Activated naive CD8-positive, alpha-beta T cell treated with anti-CD3 and anti-CD28 coated beads for 36 hours (primary cell): ENCODE results near the gene DUSP14. TPM values are rescaled to one million over a fixed set of nuclear protein-coding genes. Genes with fewer than 3 reads are reported as not detected.
A peak's percentile ranks its signal among the peaks of the same experiment; 100 is the strongest.

Experiments used
- DNase-seq: peaks from one replicate; pipeline ENCODE4 v3.0.0; 2021
- H3K27ac Mint-ChIP-seq: one replicate; pipeline ENCODE4 v1.8.0; 2022; ENCODE audit warnings: mild to moderate bottlenecking, moderate library complexity, mixed read lengths
- H3K27me3 Mint-ChIP-seq: one replicate; pipeline ENCODE4 v1.8.0; 2022; ENCODE audit warnings: mild to moderate bottlenecking, mixed read lengths
- H3K36me3 Mint-ChIP-seq: one replicate; pipeline ENCODE4 v1.8.0; 2021; ENCODE audit warnings: mild to moderate bottlenecking, mixed read lengths
- H3K4me1 Mint-ChIP-seq: one replicate; pipeline ENCODE4 v1.8.0; 2021; ENCODE audit warnings: mixed read lengths
- H3K4me3 Mint-ChIP-seq: one replicate; pipeline ENCODE4 v1.8.0; 2022; ENCODE audit warnings: mild to moderate bottlenecking, moderate library complexity, mixed read lengths
- H3K9me3 Mint-ChIP-seq: one replicate; pipeline ENCODE4 v1.8.0; 2022; ENCODE audit warnings: mixed read lengths
- total RNA-seq, 2 experiments: library from RNA; stranded (reverse); gene quantifications; one replicate each; pipeline ENCODE4 v1.2.3, GENCODE V29; 2021

The DUSP14 gene
- total RNA-seq, 2 experiments from 2014 or later: 15.1 to 15.3 TPM

DNA sequence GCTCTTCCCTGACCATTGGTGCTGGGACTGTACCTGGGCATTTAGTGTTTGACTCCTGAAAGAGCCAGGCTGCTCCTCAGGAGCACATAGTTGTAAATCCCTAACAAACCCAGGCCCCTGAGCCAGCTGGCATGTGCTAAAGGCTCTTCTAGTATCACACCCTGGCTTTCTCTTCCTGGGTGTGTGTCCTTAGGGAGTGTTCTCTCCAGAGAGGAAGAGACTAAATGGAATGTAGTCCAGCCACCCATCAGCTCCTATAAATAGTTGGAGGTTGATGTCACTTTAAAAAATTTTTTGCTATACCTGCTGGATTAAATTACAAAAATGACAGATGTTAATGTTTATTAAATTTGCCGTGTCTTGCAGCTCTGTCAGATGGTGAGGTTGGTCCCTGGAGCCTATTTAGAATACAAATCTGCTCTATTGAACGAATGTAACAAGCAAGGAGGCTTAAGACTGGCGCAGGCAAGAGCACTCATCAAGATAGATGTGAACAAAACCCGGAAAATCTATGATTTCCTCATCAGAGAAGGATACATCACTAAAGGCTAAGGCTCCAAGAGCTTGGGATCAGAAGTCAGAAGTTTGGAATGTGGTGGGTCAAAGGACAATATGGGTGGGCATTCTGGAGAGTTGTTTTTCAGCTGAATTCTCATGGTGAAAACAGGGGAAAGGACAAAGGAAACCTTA, 13.1 kb upstream of the DUSP14 start:
- peak overlapping the region; percentile 26 for H3K27ac Mint-ChIP-seq
- no peaks in the 10 kb centered on the region for H3K4me1 Mint-ChIP-seq
- H3K36me3 Mint-ChIP-seq: peaks cover 29% of the 10 kb centered on the region
- no peak overlapping the region for H3K4me3 Mint-ChIP-seq
- no peaks in the 10 kb centered on the region for H3K9me3 Mint-ChIP-seq
- H3K27me3 Mint-ChIP-seq: no peaks in the 10 kb centered on the region
- no peak for DNase-seq

DNA sequence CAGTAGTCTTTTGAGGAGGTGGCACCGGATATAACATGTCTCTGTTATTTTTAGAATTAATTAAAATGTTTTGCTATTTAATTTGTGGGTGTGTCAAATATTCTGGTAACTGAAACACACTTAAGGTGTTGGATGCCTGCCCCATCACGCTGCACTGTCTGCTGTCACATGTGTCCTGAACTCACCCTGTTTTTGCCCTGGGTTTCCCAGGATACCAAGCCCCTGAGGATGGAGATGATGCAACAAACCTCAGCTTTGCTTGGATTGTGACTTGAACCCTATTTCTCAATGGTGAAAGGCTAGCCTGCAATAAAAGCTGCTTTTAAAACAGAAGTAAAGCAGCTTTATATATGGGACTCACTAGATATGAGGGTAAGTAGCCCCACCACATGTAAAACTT, 11.5 kb upstream of the DUSP14 start:
- Mint-ChIP-seq H3K4me1 (peaks cover 1% of the 10 kb centered on the region), H3K4me3 (no peak overlapping the region), H3K27ac (no peak overlapping the region), H3K9me3 (no peaks in the 10 kb centered on the region), H3K27me3 (no peaks in the 10 kb centered on the region), H3K36me3 (peaks cover 25% of the 10 kb centered on the region)
- DNase-seq: no peak

DNA sequence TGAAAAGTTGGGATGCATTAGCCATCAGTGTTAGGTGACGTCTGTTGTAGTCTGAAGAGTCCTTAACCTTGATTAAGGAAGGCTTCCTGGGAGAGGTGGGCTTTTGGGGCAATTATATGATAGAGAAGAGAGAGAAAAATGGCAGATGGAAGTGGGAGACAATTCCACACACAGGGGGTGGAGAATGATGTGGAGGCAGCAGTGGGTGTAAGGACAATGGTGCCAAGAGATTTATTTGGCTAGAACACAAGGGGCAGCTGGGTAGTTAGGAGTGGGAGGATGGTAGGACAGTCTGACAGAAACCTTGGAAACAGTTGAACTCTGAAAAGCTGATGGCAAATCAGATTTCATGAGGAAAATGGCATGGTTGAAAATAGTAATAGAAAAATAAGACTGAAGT, 10.7 kb upstream of the DUSP14 start:
- H3K36me3 Mint-ChIP-seq: peaks cover 19% of the 10 kb centered on the region
- no peaks in the 10 kb centered on the region for H3K27me3 Mint-ChIP-seq
- H3K9me3 Mint-ChIP-seq: no peaks in the 10 kb centered on the region
- H3K4me1 Mint-ChIP-seq: peaks cover 9% of the 10 kb centered on the region
- no peak overlapping the region for H3K27ac Mint-ChIP-seq
- no peak overlapping the region for H3K4me3 Mint-ChIP-seq
- no peak for DNase-seq

DNA sequence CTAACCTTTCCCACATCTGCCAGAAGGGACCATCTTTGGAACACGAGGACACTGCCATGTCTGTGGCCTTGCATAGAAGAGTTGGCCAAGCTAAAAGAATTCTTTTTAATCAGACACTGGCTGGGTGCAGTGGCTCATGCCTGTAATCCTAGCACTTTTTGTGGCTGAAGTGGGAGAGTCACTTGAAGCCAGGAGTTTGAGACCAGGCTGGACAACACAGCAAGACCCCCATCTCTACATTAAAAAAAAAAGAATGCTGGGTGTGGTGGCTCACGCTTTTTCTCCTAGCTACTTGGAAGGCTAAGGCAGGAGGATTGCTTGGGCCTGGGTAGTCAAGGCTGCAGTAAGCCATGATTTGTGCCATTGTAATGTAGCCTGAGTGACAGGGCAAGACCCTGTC, 9.3 kb upstream of the DUSP14 start:
- H3K9me3 Mint-ChIP-seq: no peaks in the 10 kb centered on the region
- DNase-seq: no peak
- H3K27me3 Mint-ChIP-seq: no peaks in the 10 kb centered on the region
- H3K4me3 Mint-ChIP-seq: no peak overlapping the region
- H3K36me3 Mint-ChIP-seq: peaks cover 19% of the 10 kb centered on the region
- H3K4me1 Mint-ChIP-seq: peaks cover 9% of the 10 kb centered on the region
- no peak overlapping the region for H3K27ac Mint-ChIP-seq

DNA sequence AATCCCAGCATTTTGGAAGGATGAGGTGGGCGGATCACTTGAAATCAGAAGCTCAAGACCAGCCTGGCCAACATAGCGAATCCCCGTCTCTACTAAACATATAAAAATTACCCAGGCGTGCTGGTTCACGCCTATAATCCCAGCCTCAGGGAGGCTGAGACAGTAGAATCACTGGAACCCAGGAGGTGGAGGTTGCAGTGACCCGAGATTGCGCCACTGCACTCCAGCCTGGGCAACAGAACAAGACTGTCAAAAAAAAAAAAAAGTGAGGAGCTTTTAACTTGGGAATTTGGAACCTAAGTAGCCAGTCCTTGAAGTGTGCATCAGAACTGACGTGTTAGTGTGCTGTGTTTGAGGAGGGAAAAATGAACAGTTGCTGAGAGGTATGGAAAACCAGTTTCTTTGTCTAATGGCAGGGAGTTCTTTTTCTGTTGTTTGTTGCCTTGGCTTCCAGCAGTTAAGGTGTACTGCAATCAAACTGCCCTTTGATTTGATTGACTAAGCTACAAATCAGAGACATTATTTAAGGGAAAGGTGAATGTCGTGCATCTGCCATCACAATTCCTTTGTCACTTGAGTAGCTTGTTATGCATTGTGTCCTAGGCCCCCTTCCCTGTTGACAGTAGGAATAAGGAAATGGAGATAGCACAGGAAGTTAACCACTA, 8.6 kb upstream of the DUSP14 start:
- peaks cover 9% of the 10 kb centered on the region for H3K4me1 Mint-ChIP-seq
- no peaks in the 10 kb centered on the region for H3K27me3 Mint-ChIP-seq
- H3K9me3 Mint-ChIP-seq: no peaks in the 10 kb centered on the region

DNA sequence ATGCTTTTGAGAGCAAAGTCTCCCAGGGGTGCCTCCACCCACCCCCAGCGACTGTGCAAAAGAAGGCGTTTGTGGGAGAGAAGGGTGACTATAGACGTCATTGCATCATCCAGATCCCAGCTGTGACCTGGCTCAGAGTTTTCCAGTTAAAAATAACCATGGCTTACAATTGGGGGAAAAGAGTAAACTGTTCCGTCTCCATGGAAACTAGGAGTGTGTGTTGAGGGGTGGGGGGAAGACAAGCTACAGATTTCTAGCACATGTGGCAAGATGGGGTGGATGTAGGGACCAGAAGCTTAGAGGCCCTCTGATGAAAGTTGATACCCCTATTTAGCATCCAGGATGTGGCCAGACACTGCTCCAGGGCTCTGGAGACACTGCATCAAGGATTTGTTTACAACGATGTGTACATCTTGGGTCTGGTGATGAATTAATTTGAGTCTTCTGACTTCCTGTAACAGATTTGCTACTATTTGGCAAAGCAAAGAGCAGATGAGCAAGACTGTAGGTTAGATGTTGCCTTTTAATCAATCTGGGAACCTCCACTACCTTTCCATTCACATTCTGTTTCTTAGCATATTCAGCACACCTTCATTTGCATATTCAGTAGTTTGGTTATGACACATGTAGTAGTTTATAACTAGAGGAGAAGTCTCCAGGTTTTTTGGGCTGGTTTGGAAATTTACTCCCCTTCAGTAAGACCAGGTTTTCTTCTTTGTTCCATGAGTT, 6.2 kb upstream of the DUSP14 start:
- H3K4me1 Mint-ChIP-seq: peaks cover 16% of the 10 kb centered on the region

More for the DNA sequence above, 8.6 kb upstream of the DUSP14 start:
- peaks cover 14% of the 10 kb centered on the region for H3K36me3 Mint-ChIP-seq
- no peak for DNase-seq
- no peak overlapping the region for H3K4me3 Mint-ChIP-seq
- H3K27ac Mint-ChIP-seq: no peak overlapping the region

DNA sequence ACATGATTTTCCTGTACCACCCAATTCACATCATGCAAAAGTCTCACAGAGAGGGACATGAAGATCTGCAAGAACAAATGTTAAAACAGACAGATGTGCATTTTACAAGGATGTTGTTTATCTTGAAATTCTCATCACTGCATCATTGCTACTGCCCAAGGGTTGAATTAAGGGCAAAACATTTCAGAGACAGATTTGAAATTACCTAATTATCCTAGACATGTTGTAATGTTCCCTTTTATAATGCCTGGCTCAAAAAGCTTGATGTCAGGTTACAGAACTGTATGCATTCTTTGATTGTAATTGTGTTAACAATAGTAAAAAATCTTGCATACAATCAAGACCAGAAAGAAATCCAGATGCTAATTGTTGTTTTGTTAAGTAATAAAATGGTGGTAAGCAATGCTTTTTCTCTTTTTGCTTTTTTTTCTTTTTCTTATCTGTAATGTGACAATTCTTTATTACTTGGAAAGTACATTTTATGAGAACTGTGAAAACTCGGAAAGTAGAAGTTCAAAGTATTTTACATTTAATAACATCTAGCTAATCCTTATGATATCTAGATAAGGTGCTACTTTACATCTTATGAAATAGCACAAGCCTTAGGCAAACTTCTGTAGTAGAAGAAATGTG, 3.6 kb upstream of the DUSP14 start:
- DNase-seq: no peak
- H3K4me1 Mint-ChIP-seq: peaks cover 28% of the 10 kb centered on the region
- H3K36me3 Mint-ChIP-seq: peaks cover 4% of the 10 kb centered on the region
- no peak overlapping the region for H3K27ac Mint-ChIP-seq
- no peaks in the 10 kb centered on the region for H3K9me3 Mint-ChIP-seq
- no peak overlapping the region for H3K4me3 Mint-ChIP-seq
- no peaks in the 10 kb centered on the region for H3K27me3 Mint-ChIP-seq

More for the DNA sequence above, 6.2 kb upstream of the DUSP14 start:
- Mint-ChIP-seq H3K27me3 (no peaks in the 10 kb centered on the region), H3K27ac (peak overlapping the region; percentile 72), H3K36me3 (peaks cover 11% of the 10 kb centered on the region), H3K9me3 (no peaks in the 10 kb centered on the region), H3K4me3 (no peak overlapping the region)
- no peak for DNase-seq

DNA sequence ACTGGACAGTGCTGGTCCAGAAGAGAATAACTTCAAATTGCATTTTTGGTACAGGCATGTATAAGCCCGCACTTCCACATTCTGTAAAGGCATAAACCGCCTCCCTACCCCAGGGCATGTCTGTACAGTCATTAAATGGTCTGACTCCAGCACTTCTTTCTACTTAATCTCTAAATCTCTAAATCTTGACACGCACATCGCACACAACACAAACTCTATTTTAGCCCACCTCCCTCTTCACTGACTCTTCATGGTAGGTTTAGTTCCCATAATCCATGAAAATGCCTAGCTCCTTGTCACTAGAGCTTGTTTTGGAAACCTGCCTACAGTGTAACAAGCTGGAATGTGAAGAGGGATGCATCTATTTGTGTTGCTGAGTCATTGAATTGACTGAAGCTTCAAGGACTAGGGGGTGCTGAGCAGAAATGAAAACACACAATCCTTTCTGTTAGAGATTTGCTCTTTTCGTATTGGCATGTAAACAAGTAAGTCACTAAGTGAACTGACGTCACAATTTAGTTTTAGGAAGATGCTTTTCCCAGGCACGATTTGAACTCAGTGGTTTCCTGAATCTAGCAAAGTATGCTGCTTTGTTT, 1.6 kb upstream of the DUSP14 start:
- peaks cover 8% of the 10 kb centered on the region for H3K36me3 Mint-ChIP-seq
- H3K27me3 Mint-ChIP-seq: no peaks in the 10 kb centered on the region
- H3K4me3 Mint-ChIP-seq: peak overlapping the region; percentile 88
- H3K27ac Mint-ChIP-seq: peak overlapping the region; percentile 85
- no peak for DNase-seq
- peaks cover 46% of the 10 kb centered on the region for H3K4me1 Mint-ChIP-seq
- H3K9me3 Mint-ChIP-seq: no peaks in the 10 kb centered on the region

DNA sequence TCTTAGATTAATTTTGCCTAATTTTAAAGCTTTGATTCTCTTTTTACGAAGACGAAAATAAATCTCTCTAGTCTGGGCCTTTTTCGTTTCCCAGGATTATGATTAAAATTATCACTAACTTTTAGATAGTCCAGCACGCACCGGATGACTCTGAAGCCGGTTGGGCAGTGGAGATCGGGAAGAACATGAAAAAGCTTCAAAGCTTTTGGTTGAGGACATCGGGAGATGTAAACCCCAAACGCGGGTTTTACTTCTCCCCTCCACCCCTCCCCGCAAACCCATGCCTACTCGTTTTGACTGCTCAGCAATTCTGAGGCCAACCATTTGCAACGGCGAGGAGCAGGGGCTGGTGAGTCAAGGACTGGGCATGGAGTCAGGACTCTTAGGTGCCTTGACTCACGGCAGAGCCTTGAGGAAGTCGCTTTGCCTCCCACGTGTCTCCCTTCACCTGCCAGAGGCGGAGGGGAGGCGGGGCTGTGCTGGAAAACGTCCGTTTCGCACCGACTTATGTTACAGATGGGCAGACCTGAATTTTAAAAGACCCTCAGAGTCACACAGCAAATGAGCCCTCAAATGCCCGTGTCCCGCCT, 989 bp upstream of the DUSP14 start:
- peaks cover 45% of the 10 kb centered on the region for H3K4me1 Mint-ChIP-seq
- H3K9me3 Mint-ChIP-seq: no peaks in the 10 kb centered on the region
- H3K36me3 Mint-ChIP-seq: peaks cover 8% of the 10 kb centered on the region
- no peaks in the 10 kb centered on the region for H3K27me3 Mint-ChIP-seq
- H3K27ac Mint-ChIP-seq: peak overlapping the region; percentile 85
- DNase-seq: peak; percentile 60
- peak overlapping the region; percentile 88 for H3K4me3 Mint-ChIP-seq

DNA sequence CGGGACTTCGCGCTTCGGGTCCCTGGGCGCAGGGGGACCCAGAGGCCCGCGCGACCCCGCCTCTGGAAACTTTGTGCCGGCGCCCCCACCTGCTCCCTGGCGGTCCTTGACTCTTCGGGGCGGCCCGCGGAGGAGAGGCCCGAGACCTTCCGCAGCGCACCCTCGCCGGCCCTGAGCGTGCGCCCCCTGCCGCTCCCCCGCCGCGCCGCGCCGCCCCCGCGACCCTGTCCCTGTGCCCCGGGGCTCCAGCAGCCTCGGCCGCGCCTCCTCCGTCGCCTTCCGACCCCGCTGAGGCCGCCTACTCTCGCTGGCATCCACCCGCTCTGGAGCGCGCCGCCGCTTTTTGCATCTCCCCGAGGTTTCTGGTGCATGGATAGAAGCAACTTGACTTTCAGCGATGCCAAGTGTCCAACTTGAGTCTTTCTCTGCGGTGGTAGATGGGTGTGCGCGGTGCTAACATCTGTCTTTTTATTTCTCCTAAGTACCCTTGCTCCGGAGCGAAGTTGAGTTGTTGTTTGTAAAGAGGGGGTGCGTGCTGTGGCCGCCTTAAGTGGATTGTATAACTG, 414 bp downstream of the DUSP14 start:
- Mint-ChIP-seq H3K27me3 (no peaks in the 10 kb centered on the region), H3K4me1 (peaks cover 43% of the 10 kb centered on the region), H3K4me3 (peak overlapping the region; percentile 86), H3K27ac (peak overlapping the region; percentile 79), H3K9me3 (no peaks in the 10 kb centered on the region), H3K36me3 (peaks cover 8% of the 10 kb centered on the region)
- peak; percentile 86 for DNase-seq

DNA sequence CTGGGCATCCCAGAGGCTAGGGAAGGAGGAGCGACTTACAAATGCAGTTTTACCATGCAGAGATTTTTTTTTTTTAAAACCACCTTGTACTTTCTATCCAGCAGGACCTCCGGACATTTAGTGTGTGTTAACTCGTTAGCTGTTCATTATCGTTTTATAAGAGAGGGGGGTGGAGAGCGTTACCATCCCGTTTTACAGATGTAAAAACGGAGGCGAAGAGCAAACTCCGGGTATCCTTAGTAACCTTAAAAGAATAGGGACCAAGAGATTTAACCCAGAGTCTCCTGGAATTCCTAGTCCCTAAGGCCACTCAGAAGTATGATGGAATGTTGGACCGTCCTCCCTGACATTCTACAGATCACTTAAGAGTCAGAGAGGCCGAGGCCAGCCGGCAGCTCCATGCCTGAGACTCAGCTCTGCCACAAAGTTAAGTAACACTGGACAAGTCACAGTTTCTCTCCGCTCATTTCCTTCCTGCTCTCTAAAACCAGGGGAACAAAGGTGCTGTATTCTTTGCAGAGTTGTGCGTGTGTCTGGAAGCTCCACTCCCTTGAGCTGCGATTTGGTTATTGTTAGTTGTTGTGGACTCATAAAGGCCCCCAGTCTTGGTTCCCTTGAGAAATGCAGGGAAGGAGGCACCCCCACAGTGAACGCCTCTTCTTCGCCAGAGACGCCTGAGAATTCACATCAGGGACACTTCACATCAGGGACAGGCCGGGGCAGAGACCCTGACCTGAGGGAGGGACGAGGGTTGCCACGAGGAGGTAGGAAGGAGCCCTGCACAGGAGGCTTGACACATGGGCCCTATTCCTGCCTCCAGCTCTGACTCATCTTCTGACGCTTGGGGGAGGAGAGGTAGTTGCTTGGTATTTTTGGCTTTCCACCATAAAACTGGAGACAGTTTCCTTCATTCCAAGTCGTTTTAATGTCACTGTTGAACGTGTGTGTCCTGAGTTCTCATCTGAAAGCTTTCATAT, 1.2 kb downstream of the DUSP14 start:
- no peaks in the 10 kb centered on the region for H3K9me3 Mint-ChIP-seq
- peaks cover 8% of the 10 kb centered on the region for H3K36me3 Mint-ChIP-seq
- H3K27me3 Mint-ChIP-seq: no peaks in the 10 kb centered on the region
- H3K4me1 Mint-ChIP-seq: peaks cover 43% of the 10 kb centered on the region
- peak; percentile 22 for DNase-seq
- H3K4me3 Mint-ChIP-seq: peak overlapping the region; percentile 86
- peak overlapping the region; percentile 79 for H3K27ac Mint-ChIP-seq

DNA sequence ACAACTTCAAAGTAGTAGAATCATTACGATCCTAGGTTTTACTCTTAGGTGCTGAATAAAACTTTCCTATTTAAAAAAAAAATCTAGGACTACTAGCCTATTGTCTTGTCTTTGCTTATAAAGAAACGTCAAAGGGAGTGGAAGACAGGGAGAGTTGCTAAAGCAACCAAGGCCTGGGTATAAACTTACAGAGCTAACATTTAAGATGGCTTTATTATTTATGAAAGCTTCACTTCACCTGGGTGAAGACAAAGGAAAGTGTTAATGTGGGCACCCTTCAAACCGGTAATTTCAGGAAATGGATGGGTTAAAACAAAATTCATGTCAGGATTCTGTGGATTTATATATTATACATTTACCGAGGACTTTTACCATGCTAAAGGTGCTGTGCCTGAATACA, 2.5 kb downstream of the DUSP14 start:
- H3K27me3 Mint-ChIP-seq: no peaks in the 10 kb centered on the region
- no peak overlapping the region for H3K27ac Mint-ChIP-seq
- DNase-seq: no peak
- peaks cover 8% of the 10 kb centered on the region for H3K36me3 Mint-ChIP-seq
- H3K4me3 Mint-ChIP-seq: peak overlapping the region; percentile 7
- peaks cover 43% of the 10 kb centered on the region for H3K4me1 Mint-ChIP-seq
- H3K9me3 Mint-ChIP-seq: no peaks in the 10 kb centered on the region

DNA sequence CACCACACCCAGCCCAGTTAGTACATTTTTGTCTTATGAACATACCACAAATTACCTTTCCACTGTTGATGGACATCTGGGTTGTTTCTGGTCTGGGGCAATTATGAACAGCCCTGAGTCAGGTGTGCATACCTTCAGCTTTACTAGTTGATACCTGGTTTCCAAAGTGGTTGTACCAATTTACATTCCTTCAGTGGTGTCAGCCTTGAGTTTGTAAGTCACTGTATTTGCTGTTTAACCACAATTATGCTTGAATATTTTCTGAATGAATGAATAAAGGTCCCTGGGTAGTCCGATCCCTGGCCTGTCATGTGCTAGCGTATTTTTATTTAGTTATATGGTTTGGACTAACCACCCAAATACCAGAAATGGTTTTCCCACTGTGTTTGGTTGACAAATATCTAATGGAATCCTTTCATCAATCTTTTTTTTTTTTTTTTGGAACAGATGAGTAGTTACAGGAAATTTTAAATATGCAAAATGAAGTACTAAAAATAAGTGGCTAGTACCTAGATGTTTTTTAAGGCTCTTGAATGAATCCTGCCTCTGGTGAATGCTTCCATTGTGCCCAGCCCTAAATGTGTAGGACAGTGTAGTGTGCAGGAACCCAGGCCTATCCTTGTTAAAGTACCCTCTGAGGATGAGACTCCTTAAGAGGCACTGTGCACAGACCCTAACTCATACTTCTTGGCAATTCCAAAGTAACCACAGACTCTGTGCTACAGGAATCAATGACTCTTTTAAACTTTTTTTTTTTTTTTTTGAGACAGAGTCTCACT, 3.7 kb downstream of the DUSP14 start:
- Mint-ChIP-seq H3K36me3 (peaks cover 8% of the 10 kb centered on the region), H3K27me3 (no peaks in the 10 kb centered on the region), H3K4me1 (peaks cover 36% of the 10 kb centered on the region), H3K4me3 (no peak overlapping the region), H3K27ac (no peak overlapping the region), H3K9me3 (no peaks in the 10 kb centered on the region)
- no peak for DNase-seq
